SKM-1 (cell line): ENCODE measurements around the gene GRM5.
"Not testable (repeated sequence)": the region's sequence is repeated elsewhere in the genome, so short reads cannot be mapped to it uniquely, and the experiment has no call there.

Experiments used
- DNase-seq: peaks from one replicate; lab custom pipeline; 2025; ENCODE audit not compliant: unreplicated experiment; lab: John Stamatoyannopoulos, UW

GRM5 gene

DNA sequence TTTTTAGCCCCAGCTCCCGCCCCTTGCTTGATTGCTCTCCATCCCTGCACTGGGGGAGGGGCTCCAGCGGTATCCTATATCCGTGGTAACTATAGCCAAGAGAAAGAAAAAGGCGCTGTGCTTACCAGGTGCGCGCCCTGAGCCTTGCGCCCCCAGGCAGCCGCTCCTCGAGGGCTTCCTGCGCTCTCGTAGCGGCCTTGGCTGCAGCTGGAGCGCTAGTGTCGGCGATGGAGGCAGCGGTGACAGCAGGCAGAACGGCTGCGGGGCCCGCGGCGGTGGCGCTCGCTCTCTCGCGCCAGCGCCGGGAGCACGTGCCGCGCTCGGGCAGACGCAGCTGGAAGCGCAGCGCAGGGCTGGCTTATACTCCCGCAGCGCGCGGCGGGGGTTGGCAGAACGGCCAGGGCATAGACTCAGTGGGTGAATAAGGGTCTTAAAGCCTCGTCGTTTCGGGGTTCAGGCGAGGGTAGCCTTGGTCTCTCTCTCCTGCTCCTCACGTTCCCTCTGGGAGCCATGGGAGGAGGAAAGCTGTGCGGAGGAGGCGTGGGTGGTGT is at the start of gene GRM5:
Gene GRM5, minus strand, starts transcription at position 332 of the 551 bp plus-strand sequence. CDS start 18,110 bp downstream, outside the sequence.
- DNase-seq, result not testable (repeated sequence)

DNA sequence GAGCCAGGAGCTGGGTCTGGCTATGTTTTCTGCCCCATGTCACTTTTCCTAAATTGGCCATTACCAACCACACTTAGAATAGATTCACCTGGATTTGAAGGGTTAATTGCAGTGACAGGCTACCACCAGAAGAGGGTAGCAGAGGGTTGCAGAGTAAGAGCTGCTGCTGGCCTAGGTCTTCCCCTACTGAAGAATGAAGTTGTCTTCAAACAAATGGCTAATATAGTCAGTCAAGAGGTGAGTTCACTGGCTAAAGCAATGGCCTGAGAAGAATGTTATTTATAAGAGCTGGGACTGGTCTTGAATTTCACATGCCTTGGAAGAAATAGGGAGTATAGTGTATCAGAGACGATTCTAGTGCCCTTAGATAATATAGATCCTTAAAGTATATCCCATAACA is 32.2 kb upstream of the GRM5 start:
- not testable (repeated sequence) for DNase-seq

DNA sequence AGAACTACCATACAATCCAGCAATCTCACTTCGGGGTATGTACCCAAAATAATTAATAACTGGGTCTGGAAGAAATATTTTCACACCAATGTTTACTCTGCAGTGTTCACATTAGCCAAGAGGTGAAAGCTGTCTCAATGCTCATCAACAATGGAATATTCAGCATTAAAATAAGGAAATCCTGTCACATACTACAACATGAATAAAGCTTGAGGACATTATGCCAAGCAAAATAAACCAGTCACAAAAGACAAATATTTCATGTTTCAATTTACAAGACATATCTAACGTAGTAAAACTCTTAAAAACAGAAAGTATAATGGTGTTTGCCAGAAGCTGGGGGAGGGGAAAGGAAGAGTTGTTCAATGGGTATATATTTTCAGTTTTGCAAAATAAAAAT is 28.0 kb upstream of the GRM5 start:
- DNase-seq, result not testable (repeated sequence)

DNA sequence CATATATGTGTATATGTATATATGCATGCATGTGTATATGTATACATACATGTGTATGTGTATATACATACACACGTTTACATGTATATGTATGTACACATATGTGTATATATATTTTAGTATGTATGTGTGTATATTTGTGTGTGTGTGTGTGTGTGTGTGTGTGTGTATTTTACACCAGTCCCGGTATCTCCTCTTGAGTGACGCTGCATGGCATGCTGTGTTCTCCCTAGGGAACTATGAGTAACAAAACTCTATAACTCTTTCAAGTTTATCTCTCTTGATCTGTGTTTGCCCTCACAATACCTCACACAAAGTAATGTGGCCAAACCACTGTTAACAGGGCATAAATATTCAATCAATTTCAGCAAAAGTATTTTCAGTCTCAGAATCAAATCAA is 19.2 kb upstream of the GRM5 start:
- DNase-seq, result not testable (repeated sequence)

DNA sequence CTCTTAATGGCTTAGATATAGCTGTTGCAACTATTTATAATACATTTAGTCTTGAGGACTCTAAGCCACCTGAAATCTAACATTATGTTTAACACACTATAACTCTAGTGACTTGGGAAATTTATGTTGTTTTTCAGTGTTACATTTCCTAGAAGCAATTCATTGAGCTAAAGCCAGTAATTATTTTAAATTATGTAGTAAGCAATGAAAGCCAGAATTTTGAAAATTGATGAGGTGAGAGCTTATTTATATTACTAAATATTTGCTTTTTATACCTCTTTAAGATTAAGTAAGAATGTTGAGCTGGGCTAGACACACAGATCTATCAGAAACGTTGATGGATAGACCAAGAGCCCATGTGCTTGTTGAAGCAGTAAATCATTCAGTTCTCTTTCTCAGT is 5.1 kb upstream of the GRM5 start:
- DNase-seq, result not testable (repeated sequence)

DNA sequence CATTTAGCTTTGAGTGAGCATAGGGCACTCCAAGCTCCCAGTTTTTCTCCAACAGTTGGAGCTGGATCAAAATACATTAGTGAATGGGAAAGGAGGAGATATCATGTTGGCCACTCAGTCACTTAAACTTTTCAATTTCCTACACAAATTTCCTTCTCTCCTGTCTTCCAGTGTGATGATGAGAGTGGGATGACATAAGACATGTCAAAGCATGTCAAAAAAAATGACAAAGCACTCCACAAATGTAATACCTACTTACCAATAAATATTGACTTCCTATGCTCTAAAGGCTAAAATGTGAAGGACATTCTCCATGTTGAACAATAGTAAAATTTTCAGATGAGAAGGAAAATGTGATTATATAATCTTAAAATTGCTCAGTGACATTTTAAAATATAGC is 1.5 kb upstream of the GRM5 start:
- no peak for DNase-seq

DNA sequence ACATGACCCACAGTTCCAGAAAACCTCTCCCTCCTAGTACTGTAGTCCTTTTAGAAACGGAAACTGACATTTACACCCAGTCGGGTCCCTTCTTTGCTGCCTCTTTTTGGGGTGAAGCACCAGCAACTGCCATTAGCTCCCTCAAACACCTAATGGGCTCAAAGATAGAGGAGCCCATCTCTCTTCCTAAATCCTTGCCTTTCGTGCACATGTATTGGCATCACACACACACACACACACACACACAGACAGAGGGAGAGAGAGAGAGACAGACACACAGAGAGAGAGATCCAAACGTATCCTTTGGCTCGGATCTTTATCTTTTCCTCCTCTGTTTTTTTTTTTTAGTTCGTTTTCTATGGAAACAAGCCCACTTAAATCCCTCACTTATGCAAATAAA is 716 bp downstream of the GRM5 start:
- no peak for DNase-seq

DNA sequence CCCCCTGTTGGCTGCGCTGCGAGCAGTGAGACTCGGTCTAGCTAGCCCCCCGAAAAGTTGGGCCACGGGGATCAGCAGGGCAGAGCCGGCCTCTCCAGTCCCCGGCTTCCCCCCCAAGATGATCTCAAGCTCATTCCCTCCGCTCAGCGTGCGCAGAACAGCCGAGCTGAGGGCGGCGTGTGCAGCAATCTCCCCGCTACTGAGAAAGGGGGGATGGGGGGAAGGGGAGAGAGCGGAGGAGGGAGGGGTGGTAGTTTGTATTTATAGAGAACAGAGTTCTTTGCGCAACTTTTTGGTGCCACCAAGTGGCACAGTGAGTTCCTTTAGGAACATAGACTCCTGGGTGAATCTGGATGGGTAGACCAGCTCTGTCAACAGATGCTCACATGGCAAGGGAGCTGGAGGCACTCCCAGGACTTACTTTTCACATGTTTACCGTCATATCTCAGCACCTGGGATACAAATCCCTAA is 2.3 kb downstream of the GRM5 start:
- DNase-seq, result not testable (repeated sequence)

DNA sequence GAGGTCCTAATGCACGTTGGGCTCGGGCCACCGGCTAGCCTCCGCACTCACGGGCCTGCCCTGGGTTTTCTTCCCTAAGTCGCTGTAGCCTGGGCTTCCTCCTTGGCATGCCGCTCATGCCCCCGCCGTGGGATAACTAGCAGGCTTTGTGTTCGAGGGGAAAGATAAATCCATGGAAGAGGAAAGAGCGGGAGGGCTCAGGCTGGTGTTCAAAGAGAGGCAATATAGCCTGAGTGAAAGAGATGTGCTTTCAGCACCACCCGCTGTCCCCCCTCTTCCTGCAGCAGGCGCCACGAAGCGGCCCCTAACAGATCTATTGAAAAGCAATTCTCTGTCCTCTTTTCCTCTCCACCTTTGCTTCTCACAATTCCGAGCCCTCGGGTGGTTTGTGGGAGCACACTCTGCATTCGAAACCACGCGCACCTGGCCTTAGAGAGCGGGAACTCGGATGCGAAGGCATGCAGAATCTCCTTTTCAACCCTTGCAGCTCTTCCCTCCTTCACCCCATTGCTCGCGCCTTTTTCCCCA is 2.9 kb downstream of the GRM5 start:
- not testable (repeated sequence) for DNase-seq

DNA sequence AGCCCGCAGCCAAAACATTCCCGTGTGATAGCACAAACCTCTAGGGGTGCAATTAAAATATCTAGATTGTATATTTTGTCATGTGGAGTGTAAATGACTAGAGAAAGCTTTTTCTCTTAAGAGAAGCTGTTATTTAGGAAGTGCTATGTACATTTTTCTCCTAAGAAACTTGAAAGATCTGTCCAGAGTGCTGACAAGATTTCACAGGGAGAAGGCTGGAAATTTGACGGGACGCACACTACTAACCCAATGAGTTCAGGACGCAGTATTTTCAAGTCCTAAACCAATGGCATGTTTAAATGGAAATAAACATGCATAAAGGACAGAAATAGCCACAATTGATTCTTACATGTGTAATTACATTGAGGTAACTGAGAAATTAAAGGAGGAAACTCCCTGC is 3.9 kb downstream of the GRM5 start:
- not testable (repeated sequence) for DNase-seq

DNA sequence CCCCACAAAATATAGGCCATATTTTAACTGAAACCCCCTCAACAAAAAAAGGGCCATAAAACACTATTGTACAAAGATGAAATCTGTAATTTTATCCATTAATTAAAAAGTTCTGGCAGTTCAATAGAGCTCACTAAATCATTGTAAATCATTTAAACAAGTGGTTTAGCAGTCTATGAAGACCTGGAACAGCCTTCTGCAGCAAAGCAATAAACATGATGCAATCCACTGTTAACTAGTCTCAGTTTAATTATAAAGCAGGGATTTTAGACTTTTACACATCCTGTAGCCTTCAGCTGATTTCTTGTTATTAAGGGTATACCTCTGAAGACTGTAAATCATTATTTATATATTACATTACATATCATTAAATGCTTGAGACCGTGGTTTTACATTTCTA is 8.4 kb downstream of the GRM5 start:
- DNase-seq, result not testable (repeated sequence)

DNA sequence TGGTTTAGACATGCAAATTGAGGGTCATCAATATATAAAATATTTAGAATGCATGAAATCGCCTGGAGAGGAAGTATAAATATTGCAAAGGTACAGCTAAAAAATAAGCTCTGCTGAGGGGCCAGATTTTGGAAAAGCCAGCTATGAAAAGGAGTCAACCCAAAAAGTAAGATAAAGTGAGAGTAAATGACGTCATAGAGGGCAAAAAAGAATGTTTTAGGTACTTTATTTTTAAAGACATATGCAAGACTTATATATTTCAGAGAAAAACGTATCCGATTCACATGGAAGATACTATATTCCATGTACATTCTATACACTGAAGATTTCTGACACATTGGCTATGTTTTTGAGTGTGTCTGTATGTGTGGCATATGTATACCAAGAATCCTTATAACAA is 13.6 kb downstream of the GRM5 start:
- no peak for DNase-seq

DNA sequence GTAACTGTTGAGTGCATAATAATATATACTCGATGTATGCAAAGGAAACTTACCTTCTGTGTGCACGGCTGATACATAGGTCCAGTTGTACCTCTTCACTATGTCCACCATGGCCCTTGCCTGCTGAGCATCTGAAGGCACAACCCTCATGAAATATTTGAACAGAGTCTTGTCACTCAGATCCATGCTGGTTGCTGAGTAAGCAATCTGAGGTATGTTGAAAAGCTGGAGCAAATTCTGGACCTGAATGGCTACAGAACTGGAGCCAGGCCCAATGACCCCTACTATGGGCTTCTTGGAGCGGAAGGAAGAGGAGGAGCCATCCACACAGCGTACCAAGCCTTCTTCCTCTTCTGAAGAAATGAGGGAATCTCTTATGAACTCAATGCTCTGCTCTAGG is 18.6 kb downstream of the GRM5 start:
- DNase-seq, result not testable (repeated sequence)

DNA sequence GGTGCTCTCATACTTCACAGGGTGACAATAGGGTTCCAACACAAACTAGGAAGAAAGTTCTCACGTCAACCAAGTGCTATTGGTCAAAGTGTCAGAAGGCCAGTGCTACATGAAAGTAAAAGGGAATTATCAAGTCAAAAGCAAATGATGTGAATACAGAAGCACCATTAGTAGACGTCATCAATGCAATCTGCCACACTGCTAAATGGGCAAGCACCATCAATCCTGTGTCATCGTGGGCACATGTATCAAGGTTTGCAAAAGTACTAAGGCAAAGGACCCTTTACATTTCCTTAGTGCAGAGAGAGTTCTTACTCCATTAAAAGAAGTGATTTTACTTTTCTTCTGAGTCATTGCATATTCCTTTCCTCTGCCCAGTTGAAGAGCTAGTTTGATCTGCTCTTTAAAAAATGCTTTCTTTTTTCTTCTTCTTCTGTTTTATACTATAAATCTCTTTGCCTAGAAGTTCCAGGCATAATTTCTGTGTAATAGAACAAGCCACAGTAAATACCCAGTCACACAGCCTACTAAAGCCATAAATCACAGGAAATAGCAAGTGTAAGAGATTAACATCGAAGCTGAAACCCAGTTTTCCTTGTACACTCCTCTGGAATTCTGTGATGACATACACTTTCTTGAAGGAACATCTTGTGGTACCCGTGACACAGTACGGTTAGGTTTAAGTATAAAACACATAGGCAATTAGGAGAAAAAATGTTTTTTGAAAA is 21.8 kb downstream of the GRM5 start:
- DNase-seq, result not testable (repeated sequence)

DNA sequence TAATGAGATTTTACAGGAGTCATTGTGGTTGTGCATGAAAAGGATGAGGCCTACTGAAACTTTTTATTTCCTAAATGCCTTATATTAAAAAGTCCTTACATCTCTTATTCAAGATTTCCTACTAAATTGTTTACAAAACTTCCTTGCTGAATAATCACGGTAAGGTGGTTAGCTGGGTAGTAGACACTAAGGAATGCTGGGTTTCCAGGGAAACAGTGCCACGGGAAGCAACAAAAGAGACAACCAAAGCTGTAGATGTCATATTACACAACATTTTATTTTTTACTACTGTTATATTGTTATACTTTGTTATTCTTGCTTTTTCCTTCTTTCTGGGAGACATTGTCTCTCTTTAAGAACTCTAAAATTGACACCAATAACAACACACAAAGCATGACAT is 36.1 kb downstream of the GRM5 start:
- not testable (repeated sequence) for DNase-seq

DNA sequence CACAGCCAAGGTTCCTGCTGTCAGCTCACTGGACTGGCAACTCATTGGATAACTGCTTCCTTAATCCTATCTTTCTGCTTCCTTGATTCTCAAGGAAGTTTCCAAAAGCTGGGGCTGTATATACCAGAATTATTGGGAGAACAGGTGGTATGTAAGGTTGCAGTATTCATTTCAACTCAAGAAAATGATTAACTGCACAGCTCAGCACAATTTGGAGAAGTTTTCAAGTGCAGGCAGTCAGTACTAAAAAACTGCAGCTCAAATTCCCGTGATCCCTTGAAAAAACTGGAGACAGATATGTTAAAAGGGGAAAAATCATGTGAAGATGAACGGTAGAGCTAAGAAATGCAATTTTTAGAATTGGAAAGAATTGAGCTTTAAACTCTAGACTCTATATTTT is 44.4 kb downstream of the GRM5 start:
- no peak for DNase-seq

DNA sequence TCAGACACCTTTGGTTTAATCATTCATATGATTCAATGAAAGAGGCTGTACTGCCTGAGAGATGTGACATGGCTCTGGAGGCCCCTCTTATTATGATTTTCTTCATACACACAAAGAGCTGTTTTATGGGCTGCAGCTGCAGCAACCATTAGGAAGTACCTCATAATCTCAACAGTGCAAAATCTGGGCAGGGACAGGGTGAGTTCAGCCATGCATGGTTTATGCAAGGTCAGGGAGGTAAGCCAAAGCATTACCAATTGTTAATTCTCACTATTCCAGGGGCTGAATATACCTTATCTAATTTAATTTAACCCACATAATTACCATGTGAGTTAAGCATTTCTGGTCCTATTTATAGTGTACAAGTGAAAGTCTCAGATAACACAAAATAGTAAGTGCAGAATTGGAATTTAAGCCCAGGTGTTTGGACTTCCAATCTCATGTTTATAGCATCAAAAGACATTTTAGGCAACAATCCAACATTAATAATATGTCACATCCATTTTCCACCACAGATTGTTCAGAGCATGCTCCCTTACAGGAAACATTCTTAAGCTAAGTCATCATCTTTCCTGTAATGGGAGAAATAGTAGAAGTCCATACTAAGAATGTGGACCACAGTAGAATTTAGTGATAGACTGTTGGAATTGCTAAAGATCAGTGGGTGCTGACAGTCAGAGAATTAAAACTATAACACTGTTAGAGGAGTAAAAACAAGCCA is 45.8 kb downstream of the GRM5 start:
- not testable (repeated sequence) for DNase-seq

DNA sequence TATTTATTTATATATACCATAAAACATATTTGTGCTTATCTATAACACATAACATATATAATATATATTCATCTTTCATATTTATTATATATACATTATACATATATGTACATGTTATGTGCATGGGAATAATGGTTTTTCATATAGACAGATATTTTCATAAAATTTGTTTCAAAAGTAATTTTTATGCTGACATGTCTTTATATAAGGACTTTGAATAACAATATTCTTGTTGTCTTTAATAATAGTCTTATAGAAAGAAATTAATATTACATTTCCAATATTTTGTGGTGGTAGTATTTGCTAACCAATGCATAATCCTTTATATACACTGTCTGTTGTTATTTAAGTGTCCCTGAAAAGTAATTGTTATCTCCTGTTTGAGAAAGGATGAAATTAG is 49.6 kb downstream of the GRM5 start:
- DNase-seq, result no peak

DNA sequence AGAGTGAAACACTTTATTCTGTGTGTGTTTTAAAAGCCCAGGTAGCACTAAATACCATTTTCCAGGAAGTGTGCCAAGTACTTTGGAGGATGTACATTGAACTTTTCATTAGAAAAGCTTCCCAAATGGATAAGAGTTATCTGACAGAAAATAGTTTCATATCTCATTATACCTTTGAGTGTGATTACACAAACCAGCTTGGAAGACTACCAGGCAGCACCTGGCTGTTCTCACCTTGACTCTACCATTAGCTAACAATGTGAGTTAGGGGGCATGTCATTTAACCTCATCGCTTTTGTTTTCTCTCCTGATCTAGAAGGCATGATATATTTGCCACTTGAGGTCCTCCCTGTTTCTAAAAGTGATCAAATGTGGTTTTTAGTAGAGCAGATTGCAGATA is 50.2 kb downstream of the GRM5 start:
- no peak for DNase-seq

DNA sequence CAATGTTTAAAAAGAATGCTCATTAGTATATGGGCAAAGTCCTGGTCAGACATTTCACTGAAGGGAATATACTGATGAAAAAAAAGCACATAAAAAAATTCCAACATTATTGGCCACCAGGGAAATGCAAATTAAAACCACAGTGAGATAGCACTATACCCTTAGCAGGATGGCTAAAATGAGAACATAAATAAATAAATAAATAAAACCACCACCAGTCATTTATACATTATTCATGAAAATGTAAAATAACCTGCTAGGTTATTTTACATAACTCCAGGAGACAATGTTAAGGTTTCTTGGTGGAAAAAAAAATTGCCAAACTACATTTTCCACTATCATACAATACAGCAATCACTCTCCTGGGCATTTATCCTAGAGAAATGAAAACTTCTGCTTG is 64.9 kb downstream of the GRM5 start:
- DNase-seq, result not testable (repeated sequence)

DNA sequence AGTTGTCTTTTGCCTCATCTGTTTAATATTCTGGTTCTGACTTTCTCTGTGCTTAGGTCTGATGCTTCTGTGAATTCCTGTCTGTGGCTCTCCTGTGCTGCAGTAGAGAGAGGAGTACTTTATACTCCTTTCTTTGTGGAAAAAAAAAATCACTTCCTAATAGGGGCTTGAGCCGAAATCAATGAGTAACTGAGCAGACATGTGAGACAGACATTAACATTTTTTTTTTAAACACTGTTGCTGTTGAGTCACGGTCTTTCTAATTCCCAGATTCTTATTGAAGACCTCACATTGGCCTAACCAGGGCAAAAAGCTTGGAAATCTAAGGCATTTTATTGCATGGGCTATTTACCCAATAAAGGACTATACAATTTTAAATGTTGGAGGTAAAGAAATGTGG is 86.1 kb downstream of the GRM5 start:
- DNase-seq, result no peak

DNA sequence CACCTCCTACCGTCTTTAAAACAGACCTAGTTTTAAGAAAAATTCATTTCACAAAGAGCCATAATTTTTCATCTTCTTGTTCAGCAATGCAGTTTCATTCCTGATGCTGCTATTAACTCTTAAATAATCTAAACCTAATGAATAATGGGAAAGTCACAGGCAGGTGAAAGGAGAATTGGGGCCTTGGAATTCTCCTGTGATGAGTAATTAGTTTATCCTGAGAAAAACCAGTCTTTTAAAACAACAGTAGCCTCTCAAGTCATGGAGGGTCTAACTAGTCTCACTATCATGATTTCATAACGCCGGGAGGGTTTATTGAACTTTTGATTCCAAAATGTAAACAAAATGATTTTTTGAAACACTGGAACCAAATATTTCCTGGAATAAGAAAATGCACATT is 86.8 kb downstream of the GRM5 start:
- DNase-seq, result not testable (repeated sequence)
